Nephron (organoid): ENCODE data around the gene ANKRD13C.
"Not testable (repeated sequence)": the region's sequence is repeated elsewhere in the genome, so short reads cannot be mapped to it uniquely, and the experiment has no call there.

Experiments used
- H3K27ac Mint-ChIP-seq, 3 experiments: 2 replicates each; pipeline ENCODE4 v1.8.0; 2020; ENCODE audit warnings: mixed read lengths in 3 of 3, mild to moderate bottlenecking in 2 of 3, moderate library complexity in 1 of 3
- H3K27me3 Mint-ChIP-seq: 2 replicates; pipeline ENCODE4 v1.8.0; 2021; ENCODE audit warnings: low read depth, mild to moderate bottlenecking, moderate library complexity, mixed read lengths
- H3K36me3 Mint-ChIP-seq: 2 replicates; pipeline ENCODE4 v1.8.0; 2020; ENCODE audit warnings: low read depth, mixed read lengths
- H3K4me1 Mint-ChIP-seq: 2 replicates; pipeline ENCODE4 v1.8.0; 2020; ENCODE audit warnings: mixed read lengths
- H3K4me3 Mint-ChIP-seq, 3 experiments: 2 replicates each; pipeline ENCODE4 v1.8.0; 2020; ENCODE audit warnings: mild to moderate bottlenecking in 3 of 3, mixed read lengths in 3 of 3, moderate library complexity in 2 of 3
- H3K9me3 Mint-ChIP-seq: 2 replicates; pipeline ENCODE4 v1.8.0; 2020; ENCODE audit warnings: mixed read lengths
- CTCF ChIP-seq, 3 experiments: fragments of 200-600 bp; sonication (generic); IDR thresholded peaks; one replicate each; pipeline ENCODE4 v1.5.0; 2021; ENCODE audit warnings: antibody characterized with exemption in 3 of 3; ENCODE audit not compliant: unreplicated experiment in 3 of 3

Gene ANKRD13C

GRCh38 chr1:70383483-70383882, 29.0 kb upstream of the ANKRD13C start:
- TF ChIP-seq CTCF (IDR thresholded peaks at IDR 0.05; ENCODE audit: unreplicated experiment in 3 of 3): no peak
- no peaks in the 10 kb centered on the region for H3K9me3 Mint-ChIP-seq

GRCh38 chr1:70382682-70383081, 28.2 kb upstream of the ANKRD13C start:
- no peak for TF ChIP-seq CTCF (IDR thresholded peaks at IDR 0.05; ENCODE audit: unreplicated experiment in 3 of 3)
- H3K4me1 Mint-ChIP-seq: no peaks in the 10 kb centered on the region
- no peak overlapping the region for H3K4me3 Mint-ChIP-seq
- H3K27ac Mint-ChIP-seq: no peak overlapping the region
- no peaks in the 10 kb centered on the region for H3K36me3 Mint-ChIP-seq
- no peaks in the 10 kb centered on the region for H3K9me3 Mint-ChIP-seq
- H3K27me3 Mint-ChIP-seq: no peaks in the 10 kb centered on the region

More at GRCh38 chr1:70383483-70383882, 29.0 kb upstream of the ANKRD13C start:
- no peak overlapping the region for H3K27ac Mint-ChIP-seq
- H3K36me3 Mint-ChIP-seq: no peaks in the 10 kb centered on the region
- no peak overlapping the region for H3K4me3 Mint-ChIP-seq
- no peaks in the 10 kb centered on the region for H3K4me1 Mint-ChIP-seq
- H3K27me3 Mint-ChIP-seq: no peaks in the 10 kb centered on the region

DNA sequence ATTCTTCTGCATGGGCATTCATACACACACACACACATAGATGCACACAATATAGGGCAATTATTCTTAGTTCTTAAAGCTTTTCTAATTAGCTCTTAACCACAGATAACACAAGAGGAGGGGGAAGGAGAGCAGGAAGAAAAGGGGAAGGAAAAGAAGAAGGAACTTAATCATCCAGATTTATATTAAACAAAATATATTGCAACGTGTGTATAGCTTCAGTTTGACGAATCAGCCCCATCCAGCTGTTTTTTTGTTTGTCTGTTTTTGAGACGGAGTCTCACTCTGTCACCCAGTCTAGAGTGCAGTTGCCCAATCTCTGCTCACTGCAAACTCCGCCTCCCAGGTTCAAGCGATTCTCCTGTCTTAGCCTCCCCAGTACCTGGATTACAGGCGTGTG, 21.7 kb upstream of the ANKRD13C start:
- Mint-ChIP-seq H3K9me3 (no peaks in the 10 kb centered on the region), H3K27ac (no peak overlapping the region), H3K27me3 (no peaks in the 10 kb centered on the region), H3K36me3 (no peaks in the 10 kb centered on the region), H3K4me3 (no peak overlapping the region), H3K4me1 (no peaks in the 10 kb centered on the region)
- no peak for TF ChIP-seq CTCF (IDR thresholded peaks at IDR 0.05; ENCODE audit: unreplicated experiment in 3 of 3)

DNA sequence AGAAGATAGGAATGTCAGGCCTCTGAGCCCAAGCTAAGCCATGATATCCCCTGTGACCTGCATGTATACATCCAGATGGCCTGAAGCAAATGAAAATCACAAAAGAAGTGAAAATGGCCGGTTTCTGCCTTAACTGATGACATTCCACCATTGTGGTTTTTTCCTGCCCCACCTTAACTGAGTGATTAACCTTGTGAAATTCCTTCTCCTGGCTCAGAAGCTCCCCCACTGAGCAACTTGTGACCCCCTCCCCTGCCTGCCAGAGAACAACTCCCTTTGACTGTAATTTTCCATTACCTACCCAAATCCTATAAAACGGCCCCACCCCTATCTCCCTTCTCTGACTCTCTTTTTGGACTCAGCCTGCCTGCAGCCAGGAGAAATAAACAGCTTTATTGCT, 19.1 kb upstream of the ANKRD13C start:
- not testable (repeated sequence) for H3K4me3 Mint-ChIP-seq, H3K9me3 Mint-ChIP-seq, H3K27ac Mint-ChIP-seq, H3K4me1 Mint-ChIP-seq, H3K27me3 Mint-ChIP-seq, H3K36me3 Mint-ChIP-seq

- Mint-ChIP-seq H3K27me3 (no peaks in the 10 kb centered on the region), H3K4me1 (no peaks in the 10 kb centered on the region), H3K36me3 (no peaks in the 10 kb centered on the region), H3K27ac (no peak overlapping the region), H3K4me3 (no peak overlapping the region), H3K9me3 (no peaks in the 10 kb centered on the region)
- TF ChIP-seq CTCF (IDR thresholded peaks at IDR 0.05; ENCODE audit: unreplicated experiment in 3 of 3): no peak
Observed at GRCh38 chr1:70372426-70372825, 17.9 kb upstream of the ANKRD13C start.

GRCh38 chr1:70371586-70371985, 17.1 kb upstream of the ANKRD13C start:
- not testable (repeated sequence) for H3K27me3 Mint-ChIP-seq, H3K4me1 Mint-ChIP-seq, H3K27ac Mint-ChIP-seq, H3K4me3 Mint-ChIP-seq, H3K36me3 Mint-ChIP-seq, H3K9me3 Mint-ChIP-seq

DNA sequence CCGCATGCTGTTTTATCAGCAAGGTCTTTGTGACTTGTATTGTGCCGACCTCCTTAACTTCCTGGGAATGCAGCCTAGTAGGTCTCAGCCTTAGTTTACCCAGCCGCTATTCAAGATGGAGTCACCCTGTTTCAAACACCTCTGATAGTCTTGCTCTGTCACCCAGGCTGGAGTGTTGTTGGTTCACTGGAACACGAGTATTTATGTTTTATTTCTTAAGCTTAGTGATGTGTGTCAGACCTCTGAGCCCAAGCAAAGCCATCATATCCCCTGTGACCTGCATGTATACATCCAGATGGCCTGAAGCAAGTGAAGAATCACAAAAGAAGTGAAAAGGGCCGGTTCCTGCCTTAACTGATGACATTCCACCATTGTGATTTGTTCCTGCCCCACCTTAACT, 12.9 kb upstream of the ANKRD13C start:
- not testable (repeated sequence) for H3K9me3 Mint-ChIP-seq, H3K4me1 Mint-ChIP-seq, H3K27ac Mint-ChIP-seq, H3K36me3 Mint-ChIP-seq, H3K4me3 Mint-ChIP-seq, H3K27me3 Mint-ChIP-seq

GRCh38 chr1:70366997-70367396, 12.5 kb upstream of the ANKRD13C start:
- H3K9me3 Mint-ChIP-seq, H3K27me3 Mint-ChIP-seq, H3K27ac Mint-ChIP-seq, H3K4me1 Mint-ChIP-seq, H3K4me3 Mint-ChIP-seq, H3K36me3 Mint-ChIP-seq: not testable (repeated sequence)

GRCh38 chr1:70366425-70366952, 12.0 kb upstream of the ANKRD13C start:
- not testable (repeated sequence) for H3K9me3 Mint-ChIP-seq, H3K27ac Mint-ChIP-seq, H3K4me1 Mint-ChIP-seq, H3K4me3 Mint-ChIP-seq, H3K36me3 Mint-ChIP-seq, H3K27me3 Mint-ChIP-seq
